HG03439 (cell line): ENCODE results near the gene GTF2F2.

Source experiments
- ATAC-seq: cut with Tn5 transposase; IDR thresholded peaks from one replicate; pipeline ENCODE4 v1.9.1; 2021; ENCODE audit warnings: mild to moderate bottlenecking, moderate library complexity; ENCODE audit not compliant: unreplicated experiment

Gene GTF2F2

DNA sequence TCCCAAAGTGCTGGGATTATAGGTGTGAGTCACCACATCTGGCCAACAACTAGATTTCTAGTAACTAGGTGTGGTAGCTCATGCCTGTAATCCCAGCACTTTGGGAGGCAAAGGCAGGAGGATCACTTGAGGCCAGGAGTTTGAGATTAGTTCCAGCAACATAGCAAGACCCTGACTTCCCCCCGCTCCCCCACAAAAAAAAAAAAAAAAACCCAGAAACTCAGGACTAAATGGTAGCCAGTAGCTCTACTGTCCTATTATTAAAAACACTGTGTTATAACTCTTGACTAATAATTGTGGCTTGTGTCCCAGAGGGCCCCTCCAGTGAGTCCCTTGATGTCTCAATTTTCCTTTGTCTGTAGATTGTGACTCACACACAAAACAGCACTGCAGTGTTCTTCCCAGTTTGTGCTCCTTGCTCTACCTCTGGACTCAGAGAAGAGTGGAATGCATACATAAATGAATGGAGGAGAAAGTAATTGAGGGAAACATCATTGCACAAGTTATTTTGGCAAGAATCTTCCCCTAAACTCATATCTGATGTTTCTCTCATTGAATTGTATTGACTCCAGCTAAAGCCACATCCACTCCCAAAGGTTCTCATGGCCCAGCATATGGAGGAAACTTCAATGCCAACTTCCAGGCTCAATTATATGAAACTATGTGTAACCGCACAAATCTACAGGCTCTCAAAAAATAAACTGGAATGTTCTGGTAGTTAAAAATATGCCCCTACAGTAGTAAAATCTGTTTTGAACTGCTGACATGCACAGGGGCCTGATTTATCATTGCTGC lies 211.9 kb downstream of the GTF2F2 start:
- ATAC-seq, result no peak

DNA sequence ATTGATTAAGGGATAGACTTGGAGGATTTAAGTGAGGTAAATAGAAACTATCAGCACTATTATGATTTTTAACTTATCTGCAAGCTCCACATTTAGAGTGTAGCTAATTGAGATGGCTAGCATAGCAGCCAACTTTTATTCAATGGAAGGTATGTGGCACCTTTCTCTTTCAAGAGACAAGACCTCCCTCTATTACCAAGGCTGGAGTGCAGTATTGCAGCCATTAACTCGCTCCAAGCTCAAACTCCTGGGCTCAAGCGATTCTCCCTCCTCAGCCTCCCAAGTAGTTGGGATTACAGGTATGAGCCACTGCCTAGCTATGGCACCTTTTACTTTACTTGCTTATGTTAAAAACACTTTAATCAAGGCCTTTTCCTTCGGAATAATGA lies 212.5 kb downstream of the GTF2F2 start:
- ATAC-seq, result no peak

DNA sequence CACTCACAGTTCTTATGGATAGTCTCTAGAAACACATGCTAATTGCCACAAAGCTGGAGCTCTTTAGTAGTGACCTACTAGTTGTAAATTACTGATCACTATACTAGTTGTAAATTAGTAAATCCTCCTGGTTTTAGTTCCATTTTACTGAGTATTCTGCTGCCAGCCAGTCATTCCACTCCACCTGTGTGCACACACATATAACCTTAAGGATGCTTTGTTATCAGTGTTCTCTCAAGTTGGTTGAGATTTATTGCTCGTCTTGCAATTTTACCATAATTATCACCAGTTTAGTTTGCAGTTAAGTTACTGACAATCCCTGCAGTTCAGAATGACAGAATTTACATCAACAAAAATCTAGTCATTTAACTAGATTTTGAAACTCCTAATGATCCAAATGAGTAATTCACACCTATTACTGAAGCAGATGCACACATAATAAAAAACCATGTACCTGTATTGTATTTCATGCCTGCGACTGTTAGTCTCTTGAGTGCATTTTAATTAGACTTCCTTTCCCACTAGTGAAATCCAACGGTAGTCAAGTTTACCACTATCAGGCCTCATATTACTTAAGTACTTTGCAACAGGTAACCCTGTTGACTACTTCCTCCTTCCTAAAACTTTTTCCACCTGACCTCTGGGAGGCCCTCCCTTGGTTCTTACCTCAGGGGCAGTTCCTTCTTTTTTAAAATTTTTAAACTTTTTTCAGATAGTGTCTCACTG lies 213.1 kb downstream of the GTF2F2 start:
- ATAC-seq, result no peak
